Measurements from ENCODE around the gene FAU. TPM values are rescaled to one million over a fixed set of nuclear protein-coding genes. Genes with fewer than 3 reads are reported as not detected.
A peak's percentile ranks its signal among the peaks of the same experiment; 100 is the strongest.

FAU gene
- total and polyA plus RNA-seq, 10 donors, result 528 to 2,170 (median 870) TPM

DNA sequence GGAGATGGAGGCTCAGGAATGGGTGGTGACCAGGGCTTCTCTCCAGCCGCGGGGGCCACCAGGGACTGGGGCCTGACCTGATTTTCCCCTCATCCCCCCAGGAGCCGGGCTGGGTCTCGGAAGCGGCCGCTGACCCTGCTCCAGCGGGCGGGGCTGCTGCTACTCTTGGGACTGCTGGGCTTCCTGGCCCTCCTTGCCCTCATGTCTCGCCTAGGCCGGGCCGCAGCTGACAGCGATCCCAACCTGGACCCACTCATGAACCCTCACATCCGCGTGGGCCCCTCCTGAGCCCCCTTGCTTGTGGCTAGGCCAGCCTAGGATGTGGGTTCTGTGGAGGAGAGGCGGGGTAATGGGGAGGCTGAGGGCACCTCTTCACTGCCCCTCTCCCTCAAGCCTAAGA lies 34.1 kb downstream of the FAU start:
- peaks cover 0 to 58% (median 39%) of the 10 kb centered on the region in 6 donors for H3K36me3 ChIP-seq
- 86 to 97% (median 95%) methylated on average over 10 to 15 of the region's 15 CpGs for WGBS, 5 donors

DNA sequence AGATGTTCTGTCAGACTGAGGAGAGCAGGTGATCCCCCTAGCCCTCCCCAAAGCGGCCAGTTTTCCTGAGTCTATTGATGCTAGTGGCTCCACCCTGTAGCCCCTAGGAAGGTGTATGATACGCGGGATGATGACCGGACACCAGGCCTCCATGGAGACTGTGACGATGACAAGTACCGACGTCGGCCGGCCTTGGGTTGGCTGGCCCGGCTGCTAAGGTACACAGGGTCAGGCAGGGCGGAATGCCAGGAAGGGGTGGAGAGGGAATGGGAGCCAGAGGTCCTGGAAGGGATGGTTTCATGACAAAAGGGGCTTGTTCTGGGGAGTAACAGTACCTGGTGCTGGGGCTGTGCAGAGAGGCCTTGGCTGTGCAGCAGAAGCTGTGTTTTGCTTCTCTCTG lies 34.7 kb downstream of the FAU start:
- Histone ChIP-seq H3K36me3 (peaks cover 0 to 58% (median 39%) of the 10 kb centered on the region in 6 donors), H3K4me3 (no peak overlapping the region), H3K4me1 (peaks cover 16 to 37% (median 26%) of the 10 kb centered on the region in 6 donors), H3K27ac (no peak overlapping the region), H3K9me3 (no peaks in the 10 kb centered on the region), H3K27me3 (replicated peaks in 1 of 7) (no peaks in the 10 kb centered on the region)
- TF ChIP-seq POLR2AphosphoS5 (IDR thresholded peaks at IDR 0.05) (no peak), POLR2A (IDR thresholded peaks at IDR 0.05) (no peak)
- TF ChIP-seq, protein P1, sequence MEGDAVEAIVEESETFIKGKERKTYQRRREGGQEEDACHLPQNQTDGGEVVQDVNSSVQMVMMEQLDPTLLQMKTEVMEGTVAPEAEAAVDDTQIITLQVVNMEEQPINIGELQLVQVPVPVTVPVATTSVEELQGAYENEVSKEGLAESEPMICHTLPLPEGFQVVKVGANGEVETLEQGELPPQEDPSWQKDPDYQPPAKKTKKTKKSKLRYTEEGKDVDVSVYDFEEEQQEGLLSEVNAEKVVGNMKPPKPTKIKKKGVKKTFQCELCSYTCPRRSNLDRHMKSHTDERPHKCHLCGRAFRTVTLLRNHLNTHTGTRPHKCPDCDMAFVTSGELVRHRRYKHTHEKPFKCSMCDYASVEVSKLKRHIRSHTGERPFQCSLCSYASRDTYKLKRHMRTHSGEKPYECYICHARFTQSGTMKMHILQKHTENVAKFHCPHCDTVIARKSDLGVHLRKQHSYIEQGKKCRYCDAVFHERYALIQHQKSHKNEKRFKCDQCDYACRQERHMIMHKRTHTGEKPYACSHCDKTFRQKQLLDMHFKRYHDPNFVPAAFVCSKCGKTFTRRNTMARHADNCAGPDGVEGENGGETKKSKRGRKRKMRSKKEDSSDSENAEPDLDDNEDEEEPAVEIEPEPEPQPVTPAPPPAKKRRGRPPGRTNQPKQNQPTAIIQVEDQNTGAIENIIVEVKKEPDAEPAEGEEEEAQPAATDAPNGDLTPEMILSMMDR (IDR thresholded peaks at IDR 0.05 in 8 of 11, conservative IDR thresholded peaks at IDR 0.05 in 3 of 11), result no peak
- intact Hi-C loops (cut with DNase I; ENCODE audit: low total_unique reads), result no loop called here
- DNase-seq, result no peak
- 87 to 93% (median 90%) methylated on average over 11 of the region's 11 CpGs for WGBS, 5 donors

More for the DNA sequence above, 34.1 kb downstream of the FAU start:
- no peak overlapping the region for H3K4me3 ChIP-seq
- DNase-seq, result no peak
- no peaks in the 10 kb centered on the region for H3K9me3 ChIP-seq
- H3K27ac ChIP-seq, result no peak overlapping the region
- intact Hi-C loops (cut with DNase I; ENCODE audit: low total_unique reads), result no loop called here
- peak in 1 of 3 donors; percentile 12 for TF ChIP-seq POLR2AphosphoS5 (IDR thresholded peaks at IDR 0.05)
- TF ChIP-seq POLR2A (IDR thresholded peaks at IDR 0.05), result no peak
- TF ChIP-seq, protein P1 (IDR thresholded peaks at IDR 0.05 in 8 of 11, conservative IDR thresholded peaks at IDR 0.05 in 3 of 11), result no peak
- no peaks in the 10 kb centered on the region for H3K27me3 ChIP-seq (replicated peaks in 1 of 7)
- peaks cover 16 to 32% (median 25%) of the 10 kb centered on the region in 6 donors for H3K4me1 ChIP-seq

DNA sequence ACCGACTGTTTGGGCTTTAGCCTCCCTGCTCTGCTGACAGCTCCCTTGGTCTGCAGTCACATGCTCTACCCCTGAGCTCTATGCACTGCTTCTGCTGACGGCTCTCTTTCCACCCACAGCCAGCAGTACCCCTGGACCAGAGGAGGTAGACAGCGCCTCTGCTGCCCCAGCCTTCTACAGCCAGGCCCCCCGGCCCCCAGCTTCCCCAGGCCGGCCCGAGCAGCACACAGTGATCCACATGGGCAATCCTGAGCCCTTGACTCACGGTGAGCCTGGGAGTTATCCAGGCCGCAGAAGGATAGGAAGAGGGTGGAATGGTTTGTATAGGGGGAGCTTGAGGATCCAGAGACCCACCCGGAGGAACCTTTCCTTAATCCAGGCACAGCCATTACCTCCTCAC lies 35.1 kb downstream of the FAU start:
- WGBS, 5 donors, result 91 to 99% (median 93%) methylated on average over 9 of the region's 9 CpGs
- Histone ChIP-seq H3K27ac (no peak overlapping the region), H3K4me1 (peaks cover 16 to 39% (median 26%) of the 10 kb centered on the region in 6 donors), H3K9me3 (no peaks in the 10 kb centered on the region), H3K27me3 (replicated peaks in 1 of 7) (no peaks in the 10 kb centered on the region), H3K4me3 (no peak overlapping the region), H3K36me3 (peaks cover 0 to 58% (median 39%) of the 10 kb centered on the region in 6 donors)
- intact Hi-C loops (cut with DNase I; ENCODE audit: low total_unique reads), result no loop called here
- no peak for TF ChIP-seq POLR2A (IDR thresholded peaks at IDR 0.05)
- TF ChIP-seq, protein P1 (IDR thresholded peaks at IDR 0.05 in 8 of 11, conservative IDR thresholded peaks at IDR 0.05 in 3 of 11), result no peak
- no peak for TF ChIP-seq POLR2AphosphoS5 (IDR thresholded peaks at IDR 0.05)
- DNase-seq, result no peak

DNA sequence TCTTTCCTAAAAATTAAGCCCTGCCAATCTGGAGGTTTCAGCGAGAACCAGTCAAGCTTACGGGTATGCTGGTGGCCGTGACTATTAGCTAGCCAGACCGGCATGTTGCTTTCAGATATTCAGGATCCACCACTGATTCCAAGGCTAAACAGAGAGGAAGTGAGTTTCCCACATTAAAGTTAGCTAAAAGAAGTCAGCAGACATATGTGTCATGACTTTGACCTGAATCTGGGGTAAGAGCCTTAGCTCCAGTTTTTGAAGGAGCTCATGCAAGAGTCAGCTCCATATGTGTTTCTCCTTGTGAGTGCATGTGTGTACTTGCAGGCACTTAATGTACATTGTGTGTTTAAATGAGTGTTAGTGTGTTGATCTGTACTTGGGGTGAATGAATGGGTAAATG lies 36.5 kb downstream of the FAU start:
- Histone ChIP-seq H3K27me3 (replicated peaks in 1 of 7) (no peaks in the 10 kb centered on the region), H3K9me3 (no peaks in the 10 kb centered on the region), H3K27ac (peak overlapping the region in 1 of 8 donors; percentile 91), H3K36me3 (peaks cover 0 to 55% (median 39%) of the 10 kb centered on the region in 6 donors), H3K4me1 (peaks cover 16 to 48% (median 26%) of the 10 kb centered on the region in 6 donors), H3K4me3 (peak overlapping the region in 1 of 8 donors; percentile 66)
- intact Hi-C loops (cut with DNase I; ENCODE audit: low total_unique reads), result no loop called here
- TF ChIP-seq POLR2AphosphoS5 (IDR thresholded peaks at IDR 0.05) (no peak), POLR2A (IDR thresholded peaks at IDR 0.05) (no peak)
- TF ChIP-seq, protein P1 (IDR thresholded peaks at IDR 0.05 in 8 of 11, conservative IDR thresholded peaks at IDR 0.05 in 3 of 11), result no peak
- DNase-seq, result no peak
- WGBS, 5 donors, result 85 to 95% (median 92%) methylated on average over 4 of the region's 4 CpGs

Data from spleen (tissue), 11 donors.